HL-60 (cell line): ENCODE data around the gene RSKR.
"Not testable (repeated sequence)": the region's sequence is repeated elsewhere in the genome, so short reads cannot be mapped to it uniquely, and the experiment has no call there.

Experiments
- DNase-seq, 2 experiments: peaks; one replicate each; pipeline ENCODE4 v3.0.0-alpha.2; 2010 to 2020; ENCODE audit warnings: low read depth in 1 of 2, low spot score in 1 of 2
- H3K27ac ChIP-seq: fragments of 250-450 bp; sonication (Bioruptor Pico); replicated peaks from 2 replicates; pipeline ENCODE4 v1.5.1; 2020; ENCODE audit warnings: mild to moderate bottlenecking, moderate library complexity
- H3K27me3 ChIP-seq: fragments of 250-450 bp; sonication (Bioruptor Pico); 2 replicates; pipeline ENCODE4 v1.5.1; 2021; ENCODE audit warnings: mild to moderate bottlenecking, moderate library complexity; ENCODE audit not compliant: insufficient read depth, poor library complexity, severe bottlenecking
- H3K4me3 ChIP-seq: replicated peaks from 2 replicates; pipeline ENCODE4 v1.5.1; 2011; ENCODE audit warnings: mild to moderate bottlenecking, control low read depth, low read length; ENCODE audit not compliant: insufficient read depth
- GABPA ChIP-seq: IDR thresholded peaks from 2 replicates; pipeline ENCODE4 v1.6.1; 2012; ENCODE audit warnings: low read depth
- POLR2AphosphoS5 ChIP-seq: IDR thresholded peaks from 2 replicates; pipeline ENCODE4 v1.6.1; 2012; ENCODE audit warnings: low read depth
- SPI1 ChIP-seq: IDR thresholded peaks from 2 replicates; pipeline ENCODE4 v1.6.1; 2012; ENCODE audit warnings: low read depth, mild to moderate bottlenecking, borderline replicate concordance
- TF ChIP-seq, protein P1 (sequence below): IDR thresholded peaks from 2 replicates; pipeline ENCODE4 v1.6.1; 2012; ENCODE audit warnings: low read depth; ENCODE audit not compliant: insufficient replicate concordance
- TF ChIP-seq, protein P2 (sequence below): IDR thresholded peaks from one replicate; pipeline ENCODE4 v1.5.1; 2011; ENCODE audit warnings: low read length, control low read depth, inconsistent platforms; ENCODE audit not compliant: insufficient read depth

RSKR gene

GRCh38 chr17:28661635-28662526, 47.9 kb upstream of the RSKR start, which contains the start of the genes SDF2 and SUPT6H:
Gene SDF2, minus strand, starts transcription at chr17:28661906. Its CDS starts 30 bp downstream, at chr17:28661876.
Gene SUPT6H, plus strand, starts transcription at chr17:28662205. Its CDS starts 11,197 bp downstream, at chr17:28673402.
- Histone ChIP-seq H3K27ac (peak within 1 kb of the TSS; percentile 99), H3K27me3 (no peaks in the 10 kb centered on the region), H3K4me3 (peak within 1 kb of the TSS; percentile 83)
- DNase-seq, result peak; percentile 70 to 93
- TF ChIP-seq, protein P1, sequence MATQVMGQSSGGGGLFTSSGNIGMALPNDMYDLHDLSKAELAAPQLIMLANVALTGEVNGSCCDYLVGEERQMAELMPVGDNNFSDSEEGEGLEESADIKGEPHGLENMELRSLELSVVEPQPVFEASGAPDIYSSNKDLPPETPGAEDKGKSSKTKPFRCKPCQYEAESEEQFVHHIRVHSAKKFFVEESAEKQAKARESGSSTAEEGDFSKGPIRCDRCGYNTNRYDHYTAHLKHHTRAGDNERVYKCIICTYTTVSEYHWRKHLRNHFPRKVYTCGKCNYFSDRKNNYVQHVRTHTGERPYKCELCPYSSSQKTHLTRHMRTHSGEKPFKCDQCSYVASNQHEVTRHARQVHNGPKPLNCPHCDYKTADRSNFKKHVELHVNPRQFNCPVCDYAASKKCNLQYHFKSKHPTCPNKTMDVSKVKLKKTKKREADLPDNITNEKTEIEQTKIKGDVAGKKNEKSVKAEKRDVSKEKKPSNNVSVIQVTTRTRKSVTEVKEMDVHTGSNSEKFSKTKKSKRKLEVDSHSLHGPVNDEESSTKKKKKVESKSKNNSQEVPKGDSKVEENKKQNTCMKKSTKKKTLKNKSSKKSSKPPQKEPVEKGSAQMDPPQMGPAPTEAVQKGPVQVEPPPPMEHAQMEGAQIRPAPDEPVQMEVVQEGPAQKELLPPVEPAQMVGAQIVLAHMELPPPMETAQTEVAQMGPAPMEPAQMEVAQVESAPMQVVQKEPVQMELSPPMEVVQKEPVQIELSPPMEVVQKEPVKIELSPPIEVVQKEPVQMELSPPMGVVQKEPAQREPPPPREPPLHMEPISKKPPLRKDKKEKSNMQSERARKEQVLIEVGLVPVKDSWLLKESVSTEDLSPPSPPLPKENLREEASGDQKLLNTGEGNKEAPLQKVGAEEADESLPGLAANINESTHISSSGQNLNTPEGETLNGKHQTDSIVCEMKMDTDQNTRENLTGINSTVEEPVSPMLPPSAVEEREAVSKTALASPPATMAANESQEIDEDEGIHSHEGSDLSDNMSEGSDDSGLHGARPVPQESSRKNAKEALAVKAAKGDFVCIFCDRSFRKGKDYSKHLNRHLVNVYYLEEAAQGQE, result peak; percentile 50
- TF ChIP-seq SPI1 (peak; percentile 82), POLR2AphosphoS5 (peak; percentile 85), GABPA (peak; percentile 86)
- TF ChIP-seq, protein P2, sequence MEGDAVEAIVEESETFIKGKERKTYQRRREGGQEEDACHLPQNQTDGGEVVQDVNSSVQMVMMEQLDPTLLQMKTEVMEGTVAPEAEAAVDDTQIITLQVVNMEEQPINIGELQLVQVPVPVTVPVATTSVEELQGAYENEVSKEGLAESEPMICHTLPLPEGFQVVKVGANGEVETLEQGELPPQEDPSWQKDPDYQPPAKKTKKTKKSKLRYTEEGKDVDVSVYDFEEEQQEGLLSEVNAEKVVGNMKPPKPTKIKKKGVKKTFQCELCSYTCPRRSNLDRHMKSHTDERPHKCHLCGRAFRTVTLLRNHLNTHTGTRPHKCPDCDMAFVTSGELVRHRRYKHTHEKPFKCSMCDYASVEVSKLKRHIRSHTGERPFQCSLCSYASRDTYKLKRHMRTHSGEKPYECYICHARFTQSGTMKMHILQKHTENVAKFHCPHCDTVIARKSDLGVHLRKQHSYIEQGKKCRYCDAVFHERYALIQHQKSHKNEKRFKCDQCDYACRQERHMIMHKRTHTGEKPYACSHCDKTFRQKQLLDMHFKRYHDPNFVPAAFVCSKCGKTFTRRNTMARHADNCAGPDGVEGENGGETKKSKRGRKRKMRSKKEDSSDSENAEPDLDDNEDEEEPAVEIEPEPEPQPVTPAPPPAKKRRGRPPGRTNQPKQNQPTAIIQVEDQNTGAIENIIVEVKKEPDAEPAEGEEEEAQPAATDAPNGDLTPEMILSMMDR, result no peak

- not testable (repeated sequence) for H3K27me3 ChIP-seq, H3K4me3 ChIP-seq, H3K27ac ChIP-seq, DNase-seq
Measured at GRCh38 chr17:28659497-28659881, 45.5 kb upstream of the RSKR start.

- not testable (repeated sequence) for H3K27ac ChIP-seq, H3K27me3 ChIP-seq
Measured at GRCh38 chr17:28658766-28659496, 44.9 kb upstream of the RSKR start.

DNA sequence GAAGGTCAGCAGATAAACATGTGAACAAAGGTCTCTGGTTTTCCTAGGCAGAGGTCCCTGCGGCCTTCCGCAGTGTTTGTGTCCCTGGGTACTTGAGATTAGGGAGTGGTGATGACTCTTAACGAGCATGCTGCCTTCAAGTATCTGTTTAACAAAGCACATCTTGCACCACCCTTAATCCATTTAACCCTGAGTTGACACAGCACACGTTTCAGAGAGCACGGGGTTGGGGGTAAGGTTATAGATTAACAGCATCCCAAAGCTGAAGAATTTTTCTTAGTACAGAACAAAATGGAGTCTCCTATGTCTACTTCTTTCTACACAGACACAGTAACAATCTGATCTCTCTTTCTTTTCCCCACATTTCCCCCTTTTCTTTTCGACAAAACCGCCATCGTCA, 44.4 kb upstream of the RSKR start:
- H3K27me3 ChIP-seq, DNase-seq, H3K27ac ChIP-seq, H3K4me3 ChIP-seq: not testable (repeated sequence)

More at GRCh38 chr17:28658766-28659496, 44.9 kb upstream of the RSKR start:
- not testable (repeated sequence) for H3K4me3 ChIP-seq, DNase-seq

GRCh38 chr17:28657756-28658155, 43.8 kb upstream of the RSKR start:
- H3K27me3 ChIP-seq, result no peaks in the 10 kb centered on the region
- TF ChIP-seq SPI1, result no peak
- TF ChIP-seq, protein P2, result no peak
- TF ChIP-seq, protein P1, result no peak
- no peak for TF ChIP-seq POLR2AphosphoS5
- TF ChIP-seq GABPA, result no peak
- H3K4me3 ChIP-seq, result no peak overlapping the region
- H3K27ac ChIP-seq, result no peak overlapping the region
- DNase-seq, result no peak
